GM12878 (cell line): Measurements from ENCODE around the gene PCED1B. TPM values are rescaled to one million over a fixed set of nuclear protein-coding genes. Genes with fewer than 3 reads are reported as not detected.

Experiments used
- ATAC-seq: fragments of 200-7000 bp; cut with Tn5 transposase; 3 replicates; pipeline ENCODE4 v1.9.1; 2020; ENCODE audit warnings: mild to moderate bottlenecking, moderate library complexity
- BruUV-seq: library from RNA; stranded (reverse); fragments of 400-500 nt; replicated peaks from 2 replicates; lab custom pipeline; 2021; lab: Mats Ljungman, UMichigan
- CTCF ChIA-PET: fragments of 300-600 bp; sonication (Branson Sonifier 250); formaldehyde crosslinking; extraction: SDS; loops from one replicate; lab custom pipeline; 2021; ENCODE audit warnings: inconsistent platforms; lab: Yijun Ruan, JAX
- POLR2A ChIA-PET: fragments of 350-600 bp; formaldehyde crosslinking; extraction: SDS; loops from one replicate; lab custom pipeline; 2021; ENCODE audit warnings: inconsistent platforms; lab: Charles Lee
- RAD21 ChIA-PET: fragments of 300-600 bp; sonication (Branson Sonifier 250); formaldehyde crosslinking; loops from one replicate; lab custom pipeline; 2023; ENCODE audit warnings: antibody characterized with exemption; ENCODE audit not compliant: unreplicated experiment; lab: Charles Lee
- SMC1A ChIA-PET: fragments of 300-600 bp; sonication (Branson Sonifier 250); formaldehyde crosslinking; loops from one replicate; lab custom pipeline; 2023; ENCODE audit not compliant: unreplicated experiment, uncharacterized antibody; lab: Charles Lee
- DNase-seq: peaks from one replicate; pipeline ENCODE4 v3.0.0-alpha.2; 2011; ENCODE audit warnings: low read depth, low spot score
- FAIRE-seq: peaks from 3 replicates; lab custom pipeline; 2011; peaks lifted over from hg19 to GRCh38; lab: Jason Lieb, UNC
- H2AFZ ChIP-seq: 2 replicates; pipeline ENCODE4 v1.6.0; 2011; ENCODE audit warnings: low read depth, low read length, control low read depth; ENCODE audit not compliant: control insufficient read depth
- H3K27ac ChIP-seq: 2 replicates; pipeline ENCODE4 v1.5.1; 2011; ENCODE audit warnings: control low read depth; ENCODE audit not compliant: control insufficient read depth, insufficient read depth
- H3K27me3 ChIP-seq, 2 experiments: replicated peaks in 1 of 2; 2 replicates each; pipeline versions ENCODE4 v1.6.0 to v1.6.1; 2011; ENCODE audit warnings: low read length in 1 of 2; ENCODE audit not compliant: control insufficient read depth in 2 of 2, insufficient read depth in 2 of 2
- H3K36me3 ChIP-seq, 2 experiments: 2 replicates each; pipeline ENCODE4 v1.5.1; 2011; ENCODE audit warnings: low read length in 1 of 2; ENCODE audit not compliant: control insufficient read depth in 2 of 2, insufficient read depth in 2 of 2
- H3K4me1 ChIP-seq: 2 replicates; pipeline ENCODE4 v1.6.1; 2011; ENCODE audit warnings: mild to moderate bottlenecking, low read length, moderate library complexity, mixed read lengths; ENCODE audit not compliant: control insufficient read depth, insufficient read depth
- H3K4me2 ChIP-seq: 2 replicates; pipeline ENCODE4 v1.6.0; 2011; ENCODE audit warnings: control low read depth; ENCODE audit not compliant: control insufficient read depth, insufficient read depth
- H3K4me3 ChIP-seq: fragments of 200-600 bp; sonication (generic); 2 replicates; pipeline ENCODE4 v1.5.1; 2016
- H3K79me2 ChIP-seq: 2 replicates; pipeline ENCODE4 v1.6.0; 2011; ENCODE audit warnings: low read length; ENCODE audit not compliant: control insufficient read depth, insufficient read depth
- H3K9ac ChIP-seq: 2 replicates; pipeline ENCODE4 v1.8.0; 2011; ENCODE audit warnings: low read length, control low read depth, mixed read lengths; ENCODE audit not compliant: control insufficient read depth, insufficient read depth
- H3K9me3 ChIP-seq: replicated peaks from 3 replicates; pipeline ENCODE4 v1.5.1; 2011; ENCODE audit warnings: mild to moderate bottlenecking, low read length; ENCODE audit not compliant: control insufficient read depth, insufficient read depth
- H4K20me1 ChIP-seq: 2 replicates; pipeline ENCODE4 v1.6.0; 2011; ENCODE audit not compliant: control insufficient read depth, insufficient read depth
- ATF2 ChIP-seq: IDR thresholded peaks from 2 replicates; pipeline ENCODE4 v1.6.1; 2012; ENCODE audit warnings: low read length, inconsistent platforms
- BHLHE40 ChIP-seq, 2 experiments: fragments of 450-650 bp in 1 of 2; IDR thresholded peaks; 2 replicates each; pipeline ENCODE4 v1.6.1; 2011 to 2017; ENCODE audit warnings: low read depth in 2 of 2, borderline replicate concordance in 1 of 2, improper control_type of control experiment in 1 of 2, low read length in 1 of 2, mild to moderate bottlenecking in 1 of 2
- CBX3 ChIP-seq: fragments of 200-600 bp; sonication (generic); IDR thresholded peaks from 2 replicates; pipeline ENCODE4 v1.6.1; 2016; ENCODE audit warnings: low read depth, borderline replicate concordance
- CHD4 ChIP-seq: fragments of 200-600 bp; sonication (generic); IDR thresholded peaks from 2 replicates; pipeline ENCODE4 v1.6.1; 2016; ENCODE audit warnings: mild to moderate bottlenecking
- E4F1 ChIP-seq: fragments of 450-650 bp; IDR thresholded peaks from 2 replicates; pipeline ENCODE4 v1.6.1; 2018; ENCODE audit warnings: borderline replicate concordance, mild to moderate bottlenecking; ENCODE audit not compliant: partially characterized antibody
- ETV6 ChIP-seq, 2 experiments: fragments of 450-650 bp in 1 of 2; IDR thresholded peaks in 1 of 2; conservative IDR thresholded peaks in 1 of 2; 2 replicates each; pipeline ENCODE4 v1.6.1; 2014; ENCODE audit warnings: antibody characterized with exemption in 1 of 2, borderline replicate concordance in 1 of 2, low read depth in 1 of 2, mild to moderate bottlenecking in 1 of 2, moderate library complexity in 1 of 2
- GABPA ChIP-seq: IDR thresholded peaks from 2 replicates; pipeline ENCODE4 v1.6.1; 2014; ENCODE audit warnings: antibody characterized with exemption, low read depth, mild to moderate bottlenecking, inconsistent platforms
- HDAC6 ChIP-seq: fragments of 200-600 bp; sonication (generic); IDR thresholded peaks from one replicate; pipeline ENCODE4 v1.8.0; 2017; ENCODE audit warnings: antibody characterized with exemption; ENCODE audit not compliant: unreplicated experiment
- HSF1 ChIP-seq: fragments of 150-350 bp; IDR thresholded peaks from 2 replicates; pipeline ENCODE4 v1.6.1; 2014; ENCODE audit warnings: mild to moderate bottlenecking, low read depth, low read length
- MTA2 ChIP-seq: fragments of 450-650 bp; IDR thresholded peaks from 2 replicates; pipeline ENCODE4 v1.6.1; 2016; ENCODE audit warnings: low read depth, mild to moderate bottlenecking, moderate library complexity
- MXI1 ChIP-seq: fragments of 150-350 bp; IDR thresholded peaks from 2 replicates; pipeline ENCODE4 v1.6.1; 2011; ENCODE audit warnings: low read depth, mild to moderate bottlenecking, inconsistent platforms, low read length, improper control_type of control experiment
- NR2C2 ChIP-seq: IDR thresholded peaks from 2 replicates; pipeline ENCODE4 v1.6.1; 2011; ENCODE audit warnings: borderline replicate concordance, low read depth; ENCODE audit not compliant: control insufficient read depth, insufficient read length
- PAX8 ChIP-seq: fragments of 450-650 bp; IDR thresholded peaks from 2 replicates; pipeline ENCODE4 v1.6.1; 2017; ENCODE audit warnings: mild to moderate bottlenecking, moderate library complexity
- PML ChIP-seq: IDR thresholded peaks from 2 replicates; pipeline ENCODE4 v1.6.1; 2012; ENCODE audit warnings: low read length, inconsistent platforms
- SIX5 ChIP-seq: IDR thresholded peaks from 2 replicates; pipeline ENCODE4 v1.6.1; 2011; ENCODE audit warnings: mild to moderate bottlenecking, low read depth, low read length, moderate library complexity; ENCODE audit not compliant: severe bottlenecking
- SUZ12 ChIP-seq: fragments of 200-600 bp; sonication (generic); IDR thresholded peaks from one replicate; pipeline ENCODE4 v1.6.1; 2018; ENCODE audit warnings: antibody characterized with exemption, mild to moderate bottlenecking; ENCODE audit not compliant: unreplicated experiment
- WGBS: methylation state at CpG from one replicate; pipeline ENCODE4 v1.1.6; 2016; ENCODE audit warnings: low lambda C conversion rate; ENCODE audit not compliant: insufficient replicate concordance, insufficient coverage; ENCODE audit errors: missing lambda C conversion rate; 5-methylcytosine and 5-hydroxymethylcytosine counted together
- in situ Hi-C: fragments of 300-500 bp; cut with MboI; formaldehyde crosslinking; loops from 9 replicates; pipeline ENCODE4 v1.14.3; 2018; ENCODE audit warnings: mixed read lengths
- intact Hi-C: fragments of 100-400 bp; cut with micrococcal nuclease; formaldehyde crosslinking; loops from one replicate; pipeline ENCODE4 v1.14.2; 2022; ENCODE audit not compliant: unreplicated experiment
- polyA plus RNA-seq, 11 experiments: library from polyadenylated mRNA; depleted of rRNA in 4 of 11; unstranded in 6 of 11; stranded (reverse) in 5 of 11; fragments of >200 nt; fragmentation: Nextera tagmentation in 4 of 11; fragmentation: Illumina TruSeq in 1 of 11; extraction: Ambion mirVana in 4 of 11; extraction: Trizol in 1 of 11; gene quantifications; 1 replicate in 1 of 11; 2 replicates in 10 of 11; pipeline versions ENCODE4 v1.2.1 to v1.2.3, GENCODE V29; 2011 to 2016; ENCODE audit warnings: inconsistent platforms in 2 of 11, missing spikeins in 2 of 11, low read depth in 1 of 11
- total RNA-seq, 4 experiments: library from RNA; depleted of rRNA in 3 of 4; stranded (reverse); fragments of >200 nt in 3 of 4; fragmentation: Illumina TruSeq in 1 of 4; extraction: Trizol in 1 of 4; gene quantifications; 2 replicates each; pipeline versions ENCODE4 v1.2.1 to v1.2.3, GENCODE V29; 2013 to 2021

PCED1B gene
- total and polyA plus RNA-seq, 10 of the 15 experiments (the other 5 are each of a cell fraction or from before 2014, with no cell fraction given) = 0.80 to 8.8 (median 3.0) TPM

- DNase-seq = no peak
- in situ Hi-C loops (no loop called here), intact Hi-C loops (no loop called here)
- Histone ChIP-seq H2AFZ (no peak overlapping the region), H3K4me1 (no peaks in the 10 kb centered on the region), H3K9me3 (no peaks in the 10 kb centered on the region), H3K9ac (no peak overlapping the region), H3K79me2 (no peaks in the 10 kb centered on the region), H3K36me3 (no peaks in the 10 kb centered on the region), H3K27ac (no peak overlapping the region), H4K20me1 (no peaks in the 10 kb centered on the region), H3K4me2 (no peak overlapping the region), H3K4me3 (no peak overlapping the region), H3K27me3 (no peaks in the 10 kb centered on the region; a peak in 1 of 4 replicates)
- TF ChIP-seq PAX8 (no peak), HSF1 (no peak), CBX3 (no peak), MXI1 (no peak), GABPA (no peak), MTA2 (no peak), SUZ12 (no peak), E4F1 (no peak), HDAC6 (no peak), NR2C2 (no peak), SIX5 (no peak), ETV6 (conservative IDR thresholded peaks at IDR 0.05 in 1 of 2, IDR thresholded peaks at IDR 0.05 in 1 of 2; ENCODE audit: borderline replicate concordance in 1 of 2, low read depth in 1 of 2) (no peak), PML (no peak), BHLHE40 (IDR thresholded peaks at IDR 0.05; ENCODE audit: borderline replicate concordance in 1 of 2, low read depth in 2 of 2, low read length in 1 of 2) (no peak), CHD4 (no peak), ATF2 (no peak)
- ATAC-seq = no peak
- no peak for FAIRE-seq
- RAD21 ChIA-PET = no interaction called here
- CTCF ChIA-PET = no interaction called here
- SMC1A ChIA-PET = interaction anchor here (1.4 kb wide), 1 partner anchor 45 kb away, joined by 3 read pairs; no protein-coding TSS in a partner anchor
- 35% methylated on average over 3 of the region's 3 CpGs for WGBS
- POLR2A ChIA-PET = no interaction called here
- no TSS peak for BruUV-seq
Observed at GRCh38 chr12:47149146-47149545, 69.7 kb downstream of the PCED1B start.
